IPS-15b (cell line): ENCODE results near the gene TIMM44.

Experiments
- H3K27me3 ChIP-seq: one replicate; pipeline ENCODE4 v1.6.1; 2013; ENCODE audit warnings: low read length; ENCODE audit not compliant: control insufficient read depth, insufficient read depth
- H3K36me3 ChIP-seq: one replicate; pipeline ENCODE4 v1.6.1; 2013; ENCODE audit warnings: low read length; ENCODE audit not compliant: control insufficient read depth, insufficient read depth
- H3K4me1 ChIP-seq: one replicate; pipeline ENCODE4 v1.6.1; 2013; ENCODE audit warnings: mild to moderate bottlenecking, low read length; ENCODE audit not compliant: control insufficient read depth, insufficient read depth
- H3K4me3 ChIP-seq: one replicate; pipeline ENCODE4 v1.5.1; 2013; ENCODE audit warnings: low read depth, low read length
- H3K9ac ChIP-seq: one replicate; pipeline ENCODE4 v1.6.1; 2013; ENCODE audit warnings: low read depth, mild to moderate bottlenecking, low read length
- H3K9me3 ChIP-seq: one replicate; pipeline ENCODE4 v1.6.1; 2013; ENCODE audit warnings: mild to moderate bottlenecking, low read length; ENCODE audit not compliant: control insufficient read depth, insufficient read depth

Gene TIMM44

GRCh38 chr19:7982103-7982502 is 38.6 kb upstream of the TIMM44 start:
- Histone ChIP-seq H3K4me1 (no peaks in the 10 kb centered on the region), H3K36me3 (peaks cover 82% of the 10 kb centered on the region), H3K27me3 (no peaks in the 10 kb centered on the region), H3K4me3 (no peak overlapping the region), H3K9ac (no peak overlapping the region), H3K9me3 (no peaks in the 10 kb centered on the region)

GRCh38 chr19:7981661-7982060 is 38.2 kb upstream of the TIMM44 start:
- Histone ChIP-seq H3K4me1 (no peaks in the 10 kb centered on the region), H3K27me3 (no peaks in the 10 kb centered on the region), H3K36me3 (peaks cover 86% of the 10 kb centered on the region), H3K9ac (no peak overlapping the region), H3K4me3 (no peak overlapping the region), H3K9me3 (no peaks in the 10 kb centered on the region)

GRCh38 chr19:7981199-7981598 is 37.7 kb upstream of the TIMM44 start:
- Histone ChIP-seq H3K4me3 (no peak overlapping the region), H3K4me1 (no peaks in the 10 kb centered on the region), H3K36me3 (peaks cover 82% of the 10 kb centered on the region), H3K9me3 (no peaks in the 10 kb centered on the region), H3K9ac (no peak overlapping the region), H3K27me3 (no peaks in the 10 kb centered on the region)

GRCh38 chr19:7980635-7981121 is 37.2 kb upstream of the TIMM44 start:
- Histone ChIP-seq H3K36me3 (peaks cover 77% of the 10 kb centered on the region), H3K9ac (no peak overlapping the region), H3K27me3 (no peaks in the 10 kb centered on the region), H3K4me1 (no peaks in the 10 kb centered on the region), H3K4me3 (no peak overlapping the region), H3K9me3 (no peaks in the 10 kb centered on the region)

GRCh38 chr19:7980168-7980567 is 36.7 kb upstream of the TIMM44 start:
- peaks cover 72% of the 10 kb centered on the region for H3K36me3 ChIP-seq
- H3K27me3 ChIP-seq: no peaks in the 10 kb centered on the region
- no peaks in the 10 kb centered on the region for H3K9me3 ChIP-seq
- H3K4me3 ChIP-seq: no peak overlapping the region
- H3K9ac ChIP-seq: no peak overlapping the region
- H3K4me1 ChIP-seq: no peaks in the 10 kb centered on the region

GRCh38 chr19:7979559-7979958 is 36.1 kb upstream of the TIMM44 start:
- no peaks in the 10 kb centered on the region for H3K9me3 ChIP-seq
- no peak overlapping the region for H3K9ac ChIP-seq
- H3K4me1 ChIP-seq: no peaks in the 10 kb centered on the region
- peaks cover 72% of the 10 kb centered on the region for H3K36me3 ChIP-seq
- no peak overlapping the region for H3K4me3 ChIP-seq
- H3K27me3 ChIP-seq: no peaks in the 10 kb centered on the region

GRCh38 chr19:7979011-7979410 is 35.5 kb upstream of the TIMM44 start:
- Histone ChIP-seq H3K9me3 (no peaks in the 10 kb centered on the region), H3K4me3 (no peak overlapping the region), H3K36me3 (peaks cover 71% of the 10 kb centered on the region), H3K9ac (no peak overlapping the region), H3K27me3 (no peaks in the 10 kb centered on the region), H3K4me1 (no peaks in the 10 kb centered on the region)

GRCh38 chr19:7978179-7978825 is 34.8 kb upstream of the TIMM44 start:
- H3K9ac ChIP-seq: peak overlapping the region; percentile 54
- no peaks in the 10 kb centered on the region for H3K27me3 ChIP-seq
- no peak overlapping the region for H3K4me3 ChIP-seq
- H3K9me3 ChIP-seq: no peaks in the 10 kb centered on the region
- H3K4me1 ChIP-seq: no peaks in the 10 kb centered on the region
- peaks cover 71% of the 10 kb centered on the region for H3K36me3 ChIP-seq

- Histone ChIP-seq H3K9me3 (no peaks in the 10 kb centered on the region), H3K9ac (no peak overlapping the region), H3K4me1 (no peaks in the 10 kb centered on the region), H3K27me3 (no peaks in the 10 kb centered on the region), H3K4me3 (no peak overlapping the region), H3K36me3 (peaks cover 67% of the 10 kb centered on the region)
These were observed 34.2 kb upstream of the TIMM44 start for GRCh38 chr19:7977723-7978040.

- Histone ChIP-seq H3K9me3 (no peaks in the 10 kb centered on the region), H3K9ac (no peak overlapping the region), H3K4me1 (no peaks in the 10 kb centered on the region), H3K4me3 (no peak overlapping the region), H3K27me3 (no peaks in the 10 kb centered on the region), H3K36me3 (peaks cover 65% of the 10 kb centered on the region)
These were observed 33.7 kb upstream of the TIMM44 start for GRCh38 chr19:7977021-7977722.

- no peak overlapping the region for H3K4me3 ChIP-seq
- H3K27me3 ChIP-seq: no peaks in the 10 kb centered on the region
- H3K9ac ChIP-seq: no peak overlapping the region
- peaks cover 65% of the 10 kb centered on the region for H3K36me3 ChIP-seq
- H3K4me1 ChIP-seq: no peaks in the 10 kb centered on the region
- no peaks in the 10 kb centered on the region for H3K9me3 ChIP-seq
These were observed 33.0 kb upstream of the TIMM44 start for GRCh38 chr19:7976461-7976860.

- H3K9me3 ChIP-seq: no peaks in the 10 kb centered on the region
- no peaks in the 10 kb centered on the region for H3K4me1 ChIP-seq
- H3K4me3 ChIP-seq: no peak overlapping the region
- H3K27me3 ChIP-seq: no peaks in the 10 kb centered on the region
- H3K36me3 ChIP-seq: peaks cover 59% of the 10 kb centered on the region
- no peak overlapping the region for H3K9ac ChIP-seq
These were observed 31.6 kb upstream of the TIMM44 start for GRCh38 chr19:7975037-7975436.
